ENCODE results near the gene SUGP2.
A peak's percentile ranks its signal among the peaks of the same experiment; 100 is the strongest.
"Not testable (repeated sequence)": the region's sequence is repeated elsewhere in the genome, so short reads cannot be mapped to it uniquely, and the experiment has no call there.

Gene SUGP2

DNA sequence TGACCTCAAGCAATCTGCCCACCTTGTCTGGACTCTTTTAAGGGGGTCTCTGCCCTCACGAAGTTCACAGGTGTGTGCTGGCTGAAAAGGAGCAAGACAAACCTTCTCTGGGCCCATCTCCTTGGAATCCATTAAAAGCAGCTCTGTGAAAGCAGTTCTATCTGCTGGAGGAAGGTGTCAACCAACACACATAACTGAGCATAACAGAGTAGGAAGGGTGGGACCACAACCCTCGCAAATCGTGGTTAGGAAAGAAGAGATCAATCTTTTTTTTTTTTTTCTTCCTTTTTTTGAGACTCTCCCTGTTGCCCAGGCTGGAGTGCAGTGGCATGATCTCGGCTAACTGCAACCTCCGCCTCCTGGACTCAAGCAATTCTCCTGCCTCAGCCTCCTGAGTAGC, 1.4 kb downstream of the SUGP2 start:
- no peak for DNase-seq (ENCODE audit: low spot score)

DNA sequence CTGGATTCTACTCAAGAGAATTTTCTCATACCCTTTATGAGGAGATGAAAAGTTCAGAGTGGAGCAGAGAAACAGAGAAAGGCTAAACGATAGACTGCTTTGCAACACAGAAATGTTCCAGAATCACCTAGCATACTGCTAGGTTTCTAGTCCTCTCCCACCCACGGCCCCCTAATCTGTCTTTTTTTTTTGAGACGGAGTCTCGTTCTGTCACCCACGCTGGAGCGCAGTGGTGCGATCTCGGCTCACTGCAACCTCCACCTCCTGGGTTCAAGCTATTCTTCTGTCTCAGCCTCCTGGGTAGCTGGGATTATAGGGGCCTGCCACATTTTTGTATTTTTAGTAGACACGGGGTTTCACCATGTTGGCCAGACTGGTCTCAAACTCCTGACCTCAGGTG, 4.8 kb downstream of the SUGP2 start:
- DNase-seq (ENCODE audit: low spot score) = no peak

DNA sequence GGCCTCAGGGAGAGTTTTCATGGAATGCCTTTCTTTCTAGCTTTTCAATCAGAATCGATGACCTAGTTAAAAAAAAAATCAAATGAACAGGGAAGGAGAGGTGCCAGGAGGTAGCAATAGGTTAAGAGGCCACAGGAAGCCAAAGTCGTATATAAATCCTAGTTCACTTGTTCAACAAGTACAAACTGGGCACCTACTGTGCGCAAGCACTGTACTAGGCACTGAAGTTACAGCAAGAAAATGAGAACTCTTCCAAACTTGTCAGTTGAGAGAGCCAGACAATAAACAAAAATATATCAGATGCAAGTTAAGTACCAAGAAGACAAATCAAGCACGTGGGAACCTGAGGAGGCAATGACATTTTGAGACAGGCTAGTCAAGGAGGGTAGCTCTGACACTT, 6.1 kb downstream of the SUGP2 start:
- no peak for DNase-seq (ENCODE audit: low spot score)

DNA sequence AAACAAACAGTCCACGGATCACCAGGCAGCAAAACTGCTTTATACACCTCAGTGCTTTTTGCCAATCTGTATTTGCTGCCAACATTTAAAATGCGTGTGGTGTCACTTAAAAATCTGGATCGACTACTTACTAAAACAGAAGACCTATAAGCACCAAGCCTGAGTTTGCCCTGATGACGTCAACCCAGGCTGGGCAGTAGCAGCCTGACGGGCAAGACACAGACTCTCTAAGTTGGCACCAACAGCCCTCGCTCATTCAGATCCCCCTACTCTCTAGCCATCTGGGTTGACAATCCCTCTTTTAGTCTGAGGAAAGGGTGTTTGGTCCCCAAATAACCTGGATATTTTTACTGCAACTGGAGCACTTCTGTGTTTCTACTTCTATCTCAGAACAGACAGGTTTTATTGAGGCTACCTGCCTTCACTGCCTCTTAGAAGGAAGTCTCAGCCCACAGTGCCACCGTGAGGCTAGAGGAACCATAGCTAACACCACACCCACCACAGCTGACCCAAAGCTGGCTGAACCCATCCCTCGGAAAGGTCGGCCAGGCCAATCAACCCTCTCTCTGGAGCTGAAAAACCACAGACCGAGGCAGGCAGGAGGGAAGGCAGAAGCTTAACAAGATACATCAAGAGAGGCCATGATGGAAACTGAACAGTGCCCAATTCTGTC, 6.9 kb downstream of the SUGP2 start:
- peak; percentile 35 for DNase-seq (ENCODE audit: low spot score)

- no peak for DNase-seq (ENCODE audit: low spot score)
These were observed 7.5 kb downstream of the SUGP2 start for GRCh38 chr19:19025861-19026260.

GRCh38 chr19:19023376-19023775, 9.9 kb downstream of the SUGP2 start:
- DNase-seq (ENCODE audit: low spot score) = not testable (repeated sequence)

- DNase-seq (ENCODE audit: low spot score) = no peak
These were observed 10.8 kb downstream of the SUGP2 start for GRCh38 chr19:19022380-19022961.

DNA sequence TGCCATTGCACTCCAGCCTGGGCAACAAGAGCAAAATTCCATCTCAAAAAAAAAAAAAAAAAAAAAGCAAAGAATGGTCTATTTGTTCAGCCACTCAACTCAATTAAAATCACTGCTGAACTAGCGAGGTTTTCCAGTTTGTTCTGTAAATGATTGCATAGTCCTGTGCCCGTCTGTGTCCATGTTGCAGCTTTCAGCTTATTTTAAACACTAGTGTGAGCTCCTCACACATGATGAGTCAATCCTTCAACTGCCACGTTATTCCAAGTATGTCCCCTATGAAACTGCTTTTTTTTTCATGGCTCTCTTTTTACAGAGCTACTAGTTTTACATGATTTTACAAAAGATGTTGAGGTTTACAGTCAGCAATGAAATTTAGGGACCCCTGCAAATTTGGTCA, 12.2 kb downstream of the SUGP2 start:
- no peak for DNase-seq (ENCODE audit: low spot score)

GRCh38 chr19:19010551-19010950, 22.8 kb downstream of the SUGP2 start:
- no peak for DNase-seq (ENCODE audit: low spot score)

DNA sequence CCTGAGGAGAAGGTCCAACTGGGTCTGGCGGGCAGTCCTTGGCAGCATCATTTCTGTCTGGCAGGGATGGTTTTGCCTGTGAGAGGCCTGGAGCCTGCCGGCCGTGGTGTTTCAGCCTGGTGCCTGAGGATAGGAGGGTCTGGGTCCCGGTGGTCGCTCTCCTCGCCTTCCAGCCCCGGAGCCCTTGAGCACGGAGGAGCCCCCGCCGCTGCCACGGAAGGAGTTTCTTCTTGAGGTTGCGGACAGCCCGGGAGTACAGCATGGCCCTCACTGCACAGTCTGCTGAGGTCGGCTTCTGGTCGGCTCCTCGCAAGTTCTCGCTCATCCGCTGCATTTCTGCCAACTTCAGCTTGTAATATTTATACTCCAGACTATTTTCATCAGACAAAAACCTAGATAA, 23.4 kb downstream of the SUGP2 start:
- no peak for DNase-seq (ENCODE audit: low spot score)

GRCh38 chr19:19006213-19006612, 27.1 kb downstream of the SUGP2 start:
- no peak for DNase-seq (ENCODE audit: low spot score)

DNA sequence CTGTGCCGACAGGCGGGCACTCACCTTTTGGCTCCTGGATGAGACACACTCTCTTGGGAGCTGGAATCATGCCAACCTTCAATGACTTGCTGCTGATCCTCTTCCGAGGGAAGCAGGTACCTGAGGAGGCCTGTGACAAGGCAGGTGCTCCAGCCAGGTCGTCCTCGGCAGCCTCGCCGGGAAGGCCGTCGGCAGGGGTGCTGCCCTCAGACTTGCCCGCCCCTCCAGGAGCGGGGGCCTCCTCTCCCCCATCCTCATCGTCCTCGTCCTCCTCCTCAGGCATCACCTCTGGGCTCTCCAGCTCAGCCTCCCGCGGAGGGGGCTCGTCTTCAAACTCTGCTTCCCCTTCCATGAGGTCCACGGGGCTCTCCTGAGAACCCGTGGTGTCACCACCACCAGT, 29.2 kb downstream of the SUGP2 start:
- DNase-seq (ENCODE audit: low spot score) = peak; percentile 28

- peak; percentile 50 for DNase-seq (ENCODE audit: low spot score)
These were observed 33.3 kb downstream of the SUGP2 start for GRCh38 chr19:18999896-19000620.

DNA sequence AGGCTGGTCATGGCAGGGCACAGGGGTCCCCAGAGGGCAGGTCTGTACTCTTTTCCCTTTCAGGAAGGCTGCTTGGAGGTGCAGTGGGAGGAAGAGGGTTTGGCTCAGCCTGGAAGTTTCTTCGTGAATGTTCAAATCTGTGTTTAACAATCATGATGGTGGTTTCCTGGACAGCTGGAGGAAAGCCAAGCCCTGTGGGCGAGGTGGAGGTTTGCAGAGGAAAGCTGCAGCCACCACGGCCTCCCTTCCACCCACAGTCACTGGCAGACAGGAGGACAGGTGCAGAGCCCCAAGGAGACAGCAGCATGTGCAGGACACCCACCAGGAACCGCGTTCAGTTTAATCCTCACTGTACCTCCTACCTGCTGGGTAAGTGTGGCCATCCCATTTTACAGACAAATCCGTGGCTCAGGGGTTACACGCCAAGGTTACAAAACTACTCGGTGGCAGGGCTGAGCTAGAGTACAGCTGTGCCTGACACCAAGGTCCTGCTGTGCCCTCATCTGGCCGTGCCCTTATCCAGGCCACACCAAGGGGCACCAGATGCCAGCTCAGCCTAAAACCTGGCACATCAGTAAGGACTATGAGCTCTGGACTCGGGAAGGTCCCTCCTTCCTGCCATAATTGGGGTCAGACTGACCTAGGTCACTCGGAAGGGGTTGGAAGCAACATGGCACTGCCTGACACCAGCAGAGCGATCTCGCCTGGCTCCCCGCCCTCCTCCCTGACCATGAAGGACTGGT, 34.1 kb downstream of the SUGP2 start:
- no peak for DNase-seq (ENCODE audit: low spot score)

- DNase-seq (ENCODE audit: low spot score) = no peak
These were observed 35.0 kb downstream of the SUGP2 start for GRCh38 chr19:18998276-18998675.

DNA sequence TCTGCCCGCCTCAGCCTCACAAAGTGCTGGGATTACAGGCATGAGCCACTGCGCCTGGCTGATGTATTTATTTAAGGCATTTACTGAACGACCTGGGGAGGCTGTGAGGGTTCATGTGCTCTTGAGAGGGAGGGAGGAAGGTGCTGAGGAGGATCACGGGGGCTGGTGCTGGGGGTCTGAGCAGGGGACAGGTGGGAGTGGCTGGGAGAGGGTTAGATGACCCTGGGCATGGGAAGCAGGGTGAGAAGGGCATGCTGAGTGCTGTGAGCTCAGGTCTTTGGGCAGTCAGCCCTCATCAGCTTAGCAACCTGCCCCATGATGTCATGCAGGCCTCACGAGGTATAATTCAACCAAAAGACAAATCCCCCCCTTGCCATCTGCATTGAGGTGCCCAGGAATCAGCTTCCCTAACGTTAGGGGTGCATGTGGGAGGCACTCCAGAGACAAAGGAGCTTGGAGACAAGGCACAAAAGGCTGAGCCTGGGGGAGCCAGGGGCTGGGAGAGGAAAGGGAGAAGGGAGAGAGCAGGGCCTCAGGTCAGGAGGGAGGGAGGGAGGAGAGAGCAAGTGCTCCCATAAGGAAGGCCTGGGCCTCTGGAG, 36.4 kb downstream of the SUGP2 start:
- DNase-seq (ENCODE audit: low spot score) = no peak

DNA sequence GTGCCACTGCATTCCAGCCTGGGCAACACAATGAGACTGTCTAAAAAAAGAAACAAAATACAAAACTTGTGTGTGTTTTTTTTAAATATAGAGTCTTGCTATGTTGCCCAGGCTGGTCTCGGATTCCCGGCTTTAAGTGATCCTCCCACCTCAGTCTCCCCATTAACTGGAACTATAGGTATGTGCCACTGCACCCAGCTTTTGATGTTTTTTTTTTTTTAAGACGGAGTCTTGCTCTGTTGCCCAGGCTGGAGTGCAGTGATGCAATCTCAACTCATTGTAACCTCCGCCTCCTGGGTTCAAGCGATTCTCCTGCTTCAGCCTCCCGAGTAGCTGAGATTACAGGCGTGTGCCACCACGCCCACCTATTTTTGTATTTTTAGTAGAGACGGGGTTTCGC, 37.0 kb downstream of the SUGP2 start:
- no peak for DNase-seq (ENCODE audit: low spot score)

DNA sequence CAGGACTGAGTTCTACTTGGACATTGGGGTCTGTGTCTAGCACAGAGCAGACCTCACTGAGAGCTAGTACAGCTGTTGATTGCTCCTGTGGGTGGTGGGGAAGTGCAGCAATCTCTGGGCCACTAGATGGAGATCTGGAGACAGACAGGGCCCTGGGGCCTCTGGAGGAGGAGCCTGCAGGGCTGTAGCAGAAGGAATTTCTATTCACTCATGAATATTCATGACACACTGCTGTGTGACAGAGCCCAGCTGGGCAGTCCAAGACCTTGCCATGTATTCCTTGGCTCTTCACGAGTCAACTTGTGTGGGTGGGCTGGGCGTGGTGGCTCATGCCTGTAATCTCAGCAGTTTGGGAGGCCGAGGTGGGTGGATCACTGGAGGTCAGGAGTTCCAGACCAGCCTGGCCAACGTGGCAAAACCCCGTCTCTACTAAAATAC, 37.5 kb downstream of the SUGP2 start:
- peak; percentile 62 for DNase-seq (ENCODE audit: low spot score)

- DNase-seq (ENCODE audit: low spot score) = no peak
These were observed 40.2 kb downstream of the SUGP2 start for GRCh38 chr19:18993115-18993514.

- no peak for DNase-seq (ENCODE audit: low spot score)
These were observed 40.6 kb downstream of the SUGP2 start for GRCh38 chr19:18992696-18993095.

- no peak for DNase-seq (ENCODE audit: low spot score)
These were observed 41.8 kb downstream of the SUGP2 start for GRCh38 chr19:18991468-18991867.

DNA sequence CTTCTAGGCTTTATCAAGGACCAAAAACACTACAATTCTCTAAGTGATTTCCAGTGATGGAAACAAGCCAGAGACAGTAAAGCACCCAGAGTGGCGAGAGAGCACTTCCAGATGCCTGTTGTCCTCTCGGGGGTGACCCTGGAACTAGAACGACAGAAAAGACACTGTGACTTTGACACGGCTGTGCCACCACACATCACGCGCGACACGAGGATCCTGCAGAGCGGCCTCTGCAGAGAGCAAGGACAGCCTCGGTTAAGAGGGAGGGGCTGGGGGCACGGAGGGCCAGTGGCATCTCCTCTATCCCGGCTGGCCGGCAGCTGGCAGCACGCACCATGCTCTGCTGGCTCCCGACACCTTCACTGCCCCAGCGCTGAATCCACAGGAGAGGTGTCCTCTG, 42.3 kb downstream of the SUGP2 start:
- no peak for DNase-seq (ENCODE audit: low spot score)

Data from cerebellar cortex (tissue), 1 donor.